Tibial nerve (tissue), 4 donors: ENCODE data around the gene ARID1B.

Experiments used
- EP300 ChIP-seq, 2 donors: sonication (generic); formaldehyde crosslinking; IDR thresholded peaks; one replicate each; pipeline ENCODE4 v1.6.1; 2017; ENCODE audit warnings: antibody characterized with exemption in 2 of 2, mild to moderate bottlenecking in 1 of 2
- TF ChIP-seq, protein P1 (sequence below), 5 experiments: fragments of 200-600 bp in 3 of 5; fragments of 450-650 bp in 2 of 5; sonication (generic) in 3 of 5; IDR thresholded peaks; one replicate each; pipeline ENCODE4 v1.5.1; 2016 to 2019; ENCODE audit warnings: antibody characterized with exemption in 5 of 5, mild to moderate bottlenecking in 3 of 5, moderate library complexity in 2 of 5

DNA sequence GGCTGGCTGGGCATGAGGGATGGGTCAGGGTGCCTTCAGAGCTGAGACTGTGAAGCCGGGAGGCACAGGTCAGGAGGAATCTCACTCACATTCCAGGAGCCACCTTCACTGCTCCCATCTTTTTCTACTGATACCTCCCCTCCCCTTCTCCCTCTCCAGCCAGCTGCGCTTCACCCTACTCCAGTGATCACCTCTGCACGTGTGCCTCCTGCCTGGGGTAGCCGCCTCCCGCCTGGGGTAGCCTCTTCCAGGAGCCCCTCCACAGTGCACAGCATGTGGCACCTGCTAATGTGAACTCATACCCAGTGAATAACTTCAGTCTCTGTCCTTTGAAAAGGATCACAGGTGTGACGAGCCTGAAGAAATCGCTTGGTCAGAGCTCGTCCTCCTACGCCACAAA, 313.6 kb downstream of the ARID1B start:
- TF ChIP-seq, protein P1, sequence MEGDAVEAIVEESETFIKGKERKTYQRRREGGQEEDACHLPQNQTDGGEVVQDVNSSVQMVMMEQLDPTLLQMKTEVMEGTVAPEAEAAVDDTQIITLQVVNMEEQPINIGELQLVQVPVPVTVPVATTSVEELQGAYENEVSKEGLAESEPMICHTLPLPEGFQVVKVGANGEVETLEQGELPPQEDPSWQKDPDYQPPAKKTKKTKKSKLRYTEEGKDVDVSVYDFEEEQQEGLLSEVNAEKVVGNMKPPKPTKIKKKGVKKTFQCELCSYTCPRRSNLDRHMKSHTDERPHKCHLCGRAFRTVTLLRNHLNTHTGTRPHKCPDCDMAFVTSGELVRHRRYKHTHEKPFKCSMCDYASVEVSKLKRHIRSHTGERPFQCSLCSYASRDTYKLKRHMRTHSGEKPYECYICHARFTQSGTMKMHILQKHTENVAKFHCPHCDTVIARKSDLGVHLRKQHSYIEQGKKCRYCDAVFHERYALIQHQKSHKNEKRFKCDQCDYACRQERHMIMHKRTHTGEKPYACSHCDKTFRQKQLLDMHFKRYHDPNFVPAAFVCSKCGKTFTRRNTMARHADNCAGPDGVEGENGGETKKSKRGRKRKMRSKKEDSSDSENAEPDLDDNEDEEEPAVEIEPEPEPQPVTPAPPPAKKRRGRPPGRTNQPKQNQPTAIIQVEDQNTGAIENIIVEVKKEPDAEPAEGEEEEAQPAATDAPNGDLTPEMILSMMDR (IDR thresholded peaks at IDR 0.05), result no peak
- no peak for TF ChIP-seq EP300 (IDR thresholded peaks at IDR 0.05)
